AG04450 (cell line): ENCODE measurements around the gene TMEM181. TPM values are rescaled to one million over a fixed set of nuclear protein-coding genes. Genes with fewer than 3 reads are reported as not detected.
"Not testable (repeated sequence)": the region's sequence is repeated elsewhere in the genome, so short reads cannot be mapped to it uniquely, and the experiment has no call there.

ENCODE experiments used
- CTCF ChIA-PET: fragments of 300-600, 350-600 bp; formaldehyde crosslinking; extraction: SDS; loops from one replicate; lab custom pipeline; 2022; ENCODE audit warnings: antibody characterized with exemption, inconsistent platforms; lab: Charles Lee
- POLR2A ChIA-PET: fragments of 350-600 bp; formaldehyde crosslinking; extraction: SDS; loops from one replicate; lab custom pipeline; 2021; ENCODE audit warnings: antibody characterized with exemption, inconsistent platforms; lab: Yijun Ruan, JAX
- DNase-seq: peaks from one replicate; pipeline ENCODE4 v3.0.0-alpha.2; 2011; ENCODE audit warnings: low read depth, low spot score
- H3K27ac ChIP-seq: one replicate; pipeline ENCODE4 v1.5.1; 2012; ENCODE audit warnings: low read depth, low read length, control low read depth
- H3K27me3 ChIP-seq: one replicate; pipeline ENCODE4 v1.6.0; 2012; ENCODE audit warnings: low read length; ENCODE audit not compliant: control insufficient read depth, insufficient read depth
- H3K4me3 ChIP-seq: 2 replicates; pipeline ENCODE4 v1.5.1; 2011; ENCODE audit warnings: mild to moderate bottlenecking, low read depth, low read length, control low read depth
- H3K9me3 ChIP-seq: 2 replicates; pipeline ENCODE4 v1.5.1; 2012; ENCODE audit warnings: low read length; ENCODE audit not compliant: control insufficient read depth, insufficient read depth
- CTCF ChIP-seq: IDR thresholded peaks from 2 replicates; pipeline ENCODE4 v1.5.1; 2011; ENCODE audit warnings: low read depth, low read length, control low read depth, inconsistent platforms
- polyA plus RNA-seq: library from polyadenylated mRNA; depleted of rRNA; stranded (reverse); fragments of >200 nt; gene quantifications from 2 replicates; pipeline ENCODE4 v1.2.3, GENCODE V29; 2011

TMEM181 gene
- polyA plus RNA-seq, 1 experiment: 44.1 TPM

GRCh38 chr6:158654960-158655489 lies 95.1 kb downstream of the TMEM181 start:
- TF ChIP-seq CTCF: no peak
- POLR2A ChIA-PET: interaction anchor here (1.0 to 1.8 kb wide), 3 partner anchors 10 to 36 kb away, joined by 3 to 12 read pairs (median 3); partner anchors contain the start of gene DYNLT1
- DNase-seq: no peak
- CTCF ChIA-PET: interaction anchor here (1.0 kb wide), 1 partner anchor 36 kb away, joined by 5 read pairs; no protein-coding TSS in a partner anchor
- H3K4me3 ChIP-seq: no peak overlapping the region
- no peaks in the 10 kb centered on the region for H3K9me3 ChIP-seq
- H3K27me3 ChIP-seq: no peaks in the 10 kb centered on the region
- H3K27ac ChIP-seq: peak overlapping the region; percentile 92

- TF ChIP-seq CTCF: no peak
- no peaks in the 10 kb centered on the region for H3K27me3 ChIP-seq
- ChIA-PET CTCF (interaction anchor here (1.0 kb wide), 1 partner anchor 36 kb away, joined by 5 read pairs; no protein-coding TSS in a partner anchor), POLR2A (interaction anchor here (0.6 to 1.8 kb wide), 2 partner anchors 11 to 19 kb away, joined by 10 to 12 read pairs; partner anchors contain the start of gene DYNLT1)
- H3K27ac ChIP-seq: peak overlapping the region; percentile 92
- H3K4me3 ChIP-seq: no peak overlapping the region
- no peaks in the 10 kb centered on the region for H3K9me3 ChIP-seq
- no peak for DNase-seq
These were observed 95.9 kb downstream of the TMEM181 start for GRCh38 chr6:158655569-158656450.

GRCh38 chr6:158656986-158657385 lies 97.1 kb downstream of the TMEM181 start:
- H3K4me3 ChIP-seq, H3K27ac ChIP-seq, H3K27me3 ChIP-seq, CTCF ChIA-PET, POLR2A ChIA-PET, DNase-seq, H3K9me3 ChIP-seq: not testable (repeated sequence)

GRCh38 chr6:158660333-158660754 lies 100.5 kb downstream of the TMEM181 start:
- Histone ChIP-seq H3K4me3 (no peak overlapping the region), H3K27ac (no peak overlapping the region), H3K27me3 (peaks cover 2% of the 10 kb centered on the region), H3K9me3 (no peaks in the 10 kb centered on the region; the same call in 1 of the 2 replicates)
- peak; percentile 70 for TF ChIP-seq CTCF
- CTCF ChIA-PET: interaction anchor here (0.5 to 3.3 kb wide), 12 partner anchors 9 to 510 kb away, joined by 3 to 30 read pairs (median 4); no protein-coding TSS in a partner anchor
- DNase-seq: no peak
- POLR2A ChIA-PET: no interaction called here

GRCh38 chr6:158661156-158661685 lies 101.3 kb downstream of the TMEM181 start:
- CTCF ChIA-PET: interaction anchor here (1.1 to 3.1 kb wide), 6 partner anchors 12 to 511 kb away, joined by 3 to 25 read pairs (median 6); partner anchors contain the start of gene SYTL3
- POLR2A ChIA-PET: no interaction called here
- Histone ChIP-seq H3K27ac (no peak overlapping the region), H3K9me3 (no peaks in the 10 kb centered on the region; the same call in 1 of the 2 replicates), H3K27me3 (peaks cover 2% of the 10 kb centered on the region), H3K4me3 (no peak overlapping the region)
- DNase-seq: no peak
- no peak for TF ChIP-seq CTCF
